Activated T-helper 9 cell treated with anti-CD3 and anti-CD28 coated beads, Interleukin-2, amount 50 U/mL, for 16 hours (primary cell): ENCODE data around the gene SYNPO.

Source experiments
- DNase-seq: peaks from one replicate; pipeline ENCODE4 v3.0.0-alpha.2; 2020; ENCODE audit warnings: low read depth

SYNPO gene

DNA sequence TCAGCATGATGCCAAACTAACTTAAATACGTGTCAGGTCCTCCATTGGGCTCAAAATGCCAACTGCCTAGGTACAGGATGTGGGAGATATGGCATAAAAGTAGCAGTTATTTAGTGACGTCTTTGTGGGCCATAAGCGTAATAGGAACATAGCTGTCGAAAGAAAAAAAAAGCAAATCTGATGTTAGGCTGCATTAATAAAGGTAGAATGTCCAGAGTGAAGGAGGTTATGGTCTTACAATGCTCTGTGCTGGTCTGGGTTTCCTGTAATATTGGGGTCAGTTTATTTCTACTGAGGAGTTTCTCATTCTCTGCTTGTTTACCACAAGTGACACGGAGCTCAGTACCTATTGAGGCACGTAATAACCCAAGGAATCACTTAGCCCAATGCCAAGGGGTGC, 33.4 kb upstream of the SYNPO start:
- DNase-seq = no peak

DNA sequence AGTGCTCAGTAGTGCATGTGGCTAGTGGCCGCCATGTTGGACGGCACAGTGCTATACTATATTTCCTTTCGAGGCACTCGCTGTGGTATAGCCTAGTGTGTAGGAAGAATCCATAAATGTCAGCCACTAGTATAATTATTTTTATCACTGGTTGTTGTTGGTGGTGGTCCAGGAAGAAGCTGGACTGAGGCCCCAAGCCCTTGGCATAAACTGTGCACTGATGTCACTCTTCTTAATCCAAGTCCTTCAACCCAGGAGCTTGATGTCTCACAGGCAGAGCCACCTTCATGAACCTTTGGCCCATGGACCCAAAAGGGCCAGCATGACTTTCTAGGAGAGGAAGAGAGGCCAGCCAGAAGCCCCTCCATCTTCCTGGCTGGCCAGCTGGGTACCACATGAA, 32.5 kb upstream of the SYNPO start:
- no peak for DNase-seq

DNA sequence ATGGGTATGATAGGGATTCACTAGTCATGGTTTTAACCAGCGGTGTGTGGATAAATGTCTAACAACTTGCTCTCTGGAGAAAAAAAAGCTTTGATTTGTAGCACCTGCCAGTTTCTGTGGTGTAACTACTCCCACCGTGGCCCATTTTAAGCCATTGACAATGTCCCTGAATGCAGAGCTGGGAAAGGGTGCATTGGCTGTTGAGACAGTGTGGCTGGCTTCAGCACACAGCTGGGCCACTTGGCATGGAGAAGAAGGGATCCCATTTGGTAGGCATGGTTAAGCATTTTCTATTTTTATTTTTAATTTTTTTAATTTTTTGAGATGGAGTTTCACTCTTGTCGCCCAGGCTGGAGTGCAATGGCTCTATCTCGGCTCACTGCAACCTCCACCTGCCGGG, 31.5 kb upstream of the SYNPO start:
- DNase-seq = no peak

DNA sequence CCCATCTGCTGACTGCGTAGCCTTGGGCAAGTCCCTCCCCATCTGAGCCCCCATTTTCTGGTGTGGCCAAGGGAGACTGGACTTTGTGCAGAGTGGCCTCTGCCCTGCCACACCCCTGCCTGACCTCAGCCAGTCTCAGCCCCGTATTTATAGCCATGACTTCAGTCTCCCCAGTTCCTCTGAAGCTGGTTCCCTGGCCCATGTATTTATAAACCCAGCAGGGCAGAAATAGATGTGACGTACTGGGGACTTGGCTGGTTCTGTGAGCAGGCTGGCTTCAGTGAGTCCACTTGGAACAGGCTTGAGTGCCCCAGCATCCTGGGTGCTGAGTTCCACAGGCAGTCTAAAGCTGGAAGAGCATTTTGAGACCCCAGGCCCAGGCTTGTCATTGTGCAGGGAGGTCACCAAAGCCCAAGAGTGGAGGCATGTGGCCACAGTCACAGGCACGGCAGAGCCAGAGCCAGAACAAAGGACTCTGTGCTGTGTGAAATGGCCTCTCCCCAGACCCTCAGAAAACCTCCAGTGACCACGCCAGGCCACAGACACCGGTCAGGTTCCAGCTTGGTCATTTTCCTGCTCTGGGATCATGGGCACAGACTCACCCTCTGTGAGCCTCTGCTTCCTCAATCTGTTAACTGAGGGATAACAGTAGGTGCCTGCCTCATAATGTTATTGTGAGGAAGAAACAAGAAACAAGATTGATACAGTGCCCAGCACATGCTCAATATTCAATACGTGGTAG, 30.4 kb upstream of the SYNPO start:
- no peak for DNase-seq

DNA sequence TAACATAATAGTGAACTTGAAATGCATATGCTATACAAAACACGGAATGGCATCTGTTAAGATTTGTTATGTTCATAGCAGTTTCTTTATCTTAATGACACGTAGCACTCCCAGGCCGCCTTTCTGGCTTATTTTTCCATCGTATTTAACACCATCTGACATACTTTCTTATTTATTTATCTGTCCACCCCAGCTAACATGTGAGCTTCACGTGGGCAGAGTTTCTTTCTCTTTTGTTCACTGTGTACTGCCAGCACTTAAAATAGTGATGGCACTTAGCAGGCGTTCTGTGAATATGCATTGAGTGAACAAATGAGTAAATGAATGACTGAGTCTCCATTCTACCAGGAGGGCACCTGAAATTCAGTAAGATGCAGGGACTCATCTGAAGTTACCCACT, 29.4 kb upstream of the SYNPO start:
- no peak for DNase-seq

DNA sequence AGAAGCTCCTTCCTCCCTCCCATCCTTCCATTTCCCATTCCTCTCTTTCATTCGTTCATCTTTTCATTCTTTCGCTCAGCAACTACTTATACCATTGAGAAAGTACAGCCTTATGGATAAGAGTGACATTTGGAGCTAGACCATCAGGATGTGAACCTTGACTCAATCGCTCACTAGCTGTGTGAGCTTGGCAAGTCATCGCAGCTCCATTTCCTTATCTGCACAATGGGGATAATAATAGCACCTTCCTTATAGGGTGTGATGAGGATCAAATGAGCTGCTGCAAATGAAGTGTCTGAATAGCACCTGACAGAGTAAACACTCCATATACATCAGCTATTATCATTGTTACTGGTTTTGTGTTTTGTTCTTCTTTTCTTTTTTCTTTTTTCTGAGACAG, 28.1 kb upstream of the SYNPO start:
- no peak for DNase-seq

DNA sequence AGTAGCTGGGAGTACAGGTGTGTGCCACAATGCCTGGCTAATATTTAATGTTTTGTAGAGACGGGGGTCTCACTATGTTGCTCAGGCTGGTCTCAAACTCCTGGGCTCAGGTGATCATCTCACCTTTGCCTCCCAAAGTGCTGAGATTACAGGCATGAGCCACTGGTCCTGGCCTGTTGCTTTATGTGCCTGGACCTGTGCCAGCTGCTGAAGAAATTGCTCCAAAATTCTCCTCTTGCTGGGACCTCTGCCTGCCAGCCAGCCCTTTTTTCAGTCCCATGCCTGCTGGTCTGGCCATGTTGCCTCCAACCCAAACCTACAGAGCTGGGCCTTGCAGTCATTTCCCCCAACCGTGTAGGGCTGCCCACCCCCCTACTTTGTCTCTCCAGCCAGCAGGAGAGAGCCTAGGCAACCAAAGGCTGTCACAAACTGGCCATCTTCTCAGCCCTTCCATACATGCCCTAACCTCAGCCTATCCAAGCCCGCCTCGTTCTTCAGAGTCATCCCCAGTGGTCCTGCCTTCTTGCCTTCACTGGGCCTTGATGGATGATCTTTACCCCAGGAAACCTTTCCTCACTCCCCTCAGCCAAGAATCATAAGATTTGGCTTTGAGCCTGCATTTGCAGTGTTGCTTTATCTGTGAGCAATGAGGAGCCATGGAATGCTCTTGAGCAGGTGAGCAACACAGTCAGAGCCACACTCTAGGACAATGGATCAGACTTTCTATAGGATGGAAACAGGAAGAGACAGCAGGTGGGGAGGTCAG, 27.4 kb upstream of the SYNPO start:
- DNase-seq = no peak

DNA sequence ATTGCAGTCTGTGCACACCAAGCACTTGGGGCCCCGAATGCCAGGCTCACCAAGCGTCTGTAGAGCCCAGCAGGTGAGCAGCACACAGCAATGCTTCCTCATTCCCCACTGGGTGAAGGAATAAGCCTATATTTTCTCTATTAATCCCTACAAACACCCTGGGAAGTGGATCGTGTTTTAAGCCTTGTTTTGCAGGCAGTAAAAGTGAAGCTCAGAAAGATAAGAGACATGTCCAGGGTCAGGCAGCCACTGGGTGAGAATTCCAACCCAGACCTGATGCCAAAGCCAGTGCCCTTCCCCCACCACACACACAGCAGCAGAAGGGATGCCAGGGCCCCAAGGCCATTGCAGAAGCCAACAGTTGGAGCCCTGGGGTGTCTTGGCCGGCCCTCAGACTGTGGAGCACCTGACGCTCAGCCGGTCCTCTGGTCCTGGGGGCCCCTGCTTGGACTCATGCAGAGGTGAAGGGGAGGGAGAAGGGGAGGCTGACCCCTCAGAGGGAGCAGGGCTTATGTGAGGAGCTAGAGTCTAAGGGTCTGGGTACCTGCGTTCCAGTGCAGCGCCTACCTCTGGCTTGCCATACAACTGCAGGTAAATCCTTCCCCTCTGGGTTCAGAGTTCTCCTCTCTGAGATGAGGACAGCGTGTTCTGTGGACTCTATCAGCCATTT, 26.3 kb upstream of the SYNPO start:
- no peak for DNase-seq

DNA sequence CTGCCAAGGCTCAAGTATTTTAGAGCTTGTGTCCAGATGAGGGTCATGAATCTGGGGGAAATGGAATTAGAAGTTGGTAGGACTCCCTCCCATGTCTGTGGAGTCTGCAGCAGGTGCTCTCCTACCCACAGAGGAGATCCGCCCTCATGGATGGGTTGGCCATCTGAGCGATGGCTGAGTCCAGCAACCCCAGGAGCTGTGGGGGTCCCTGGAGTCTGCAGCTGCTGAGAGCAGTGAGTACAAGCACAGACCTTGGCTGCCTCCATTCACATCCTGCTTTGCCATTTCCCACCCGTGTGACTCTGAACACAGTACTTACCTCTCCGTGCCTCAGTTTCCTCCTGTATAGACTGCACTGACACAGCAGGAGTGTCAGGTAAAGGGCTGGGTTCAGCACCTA, 25.8 kb upstream of the SYNPO start:
- DNase-seq = no peak

DNA sequence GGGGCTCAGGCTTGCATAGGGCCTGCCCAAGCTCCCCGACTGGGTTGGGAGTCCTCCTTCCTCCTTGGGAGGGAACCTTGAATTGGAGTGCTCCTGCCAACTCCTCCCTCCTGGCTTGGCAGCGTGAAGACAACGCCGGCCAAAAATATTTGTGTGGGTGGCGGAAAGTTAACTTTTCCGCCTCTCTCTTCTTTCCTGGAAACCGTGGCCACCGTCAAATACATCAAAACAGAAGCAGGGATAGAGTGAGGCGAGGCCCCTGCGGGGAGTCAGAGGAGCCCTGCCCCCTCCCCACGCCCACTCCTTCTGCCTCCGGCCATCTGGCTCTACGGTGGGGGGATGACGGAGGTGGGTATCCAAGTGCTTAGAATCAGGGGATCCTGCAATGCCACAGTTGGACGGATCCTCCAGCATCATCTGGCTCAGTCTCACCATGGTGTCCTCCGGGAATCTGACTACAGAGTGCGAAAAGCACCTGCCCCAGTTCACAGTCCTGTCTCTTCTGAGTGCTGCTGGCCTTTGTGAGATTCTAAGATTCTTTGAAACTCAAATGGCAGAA, 25.2 kb upstream of the SYNPO start:
- DNase-seq = no peak

DNA sequence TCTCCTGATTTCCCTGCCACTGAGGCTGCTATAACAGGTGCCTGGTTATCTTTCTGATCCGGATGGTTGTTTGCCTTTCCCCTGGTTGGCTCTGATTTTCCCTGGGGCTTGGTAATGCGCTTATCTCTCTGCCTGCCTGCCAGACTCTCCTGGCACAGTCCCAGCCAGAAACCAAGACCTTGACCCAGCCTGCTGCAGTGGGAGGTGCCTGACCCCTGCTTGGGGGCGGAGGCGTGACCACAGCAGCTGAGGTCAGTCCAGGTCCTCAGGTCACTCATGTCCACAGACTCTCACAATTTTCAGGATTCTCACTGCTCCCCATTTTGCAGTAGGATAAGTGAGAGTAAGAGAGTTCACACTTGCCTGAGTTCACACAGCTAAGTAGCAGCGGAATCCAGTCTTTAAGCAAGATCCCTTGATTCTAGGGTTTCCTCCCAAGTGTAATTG, 24.4 kb upstream of the SYNPO start:
- DNase-seq = no peak

DNA sequence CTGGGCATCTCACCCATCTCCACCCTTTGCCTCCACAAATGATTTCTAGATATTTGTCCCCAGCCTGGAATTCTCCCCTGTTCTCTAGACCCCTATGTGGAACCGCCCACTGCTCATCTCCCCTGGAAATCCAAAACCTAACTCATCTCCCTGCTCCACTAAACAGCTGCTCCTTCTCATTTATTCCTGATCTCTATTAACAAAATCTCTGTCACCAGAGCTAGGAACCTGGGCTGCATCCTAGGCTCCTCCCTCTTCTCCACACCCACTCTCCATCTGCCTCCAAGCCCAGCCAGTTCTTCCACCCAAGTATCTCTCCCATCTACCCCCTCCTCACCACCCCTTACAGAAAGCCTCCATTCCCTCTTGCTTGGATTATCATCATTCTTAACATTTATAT, 24.0 kb upstream of the SYNPO start:
- DNase-seq = no peak

DNA sequence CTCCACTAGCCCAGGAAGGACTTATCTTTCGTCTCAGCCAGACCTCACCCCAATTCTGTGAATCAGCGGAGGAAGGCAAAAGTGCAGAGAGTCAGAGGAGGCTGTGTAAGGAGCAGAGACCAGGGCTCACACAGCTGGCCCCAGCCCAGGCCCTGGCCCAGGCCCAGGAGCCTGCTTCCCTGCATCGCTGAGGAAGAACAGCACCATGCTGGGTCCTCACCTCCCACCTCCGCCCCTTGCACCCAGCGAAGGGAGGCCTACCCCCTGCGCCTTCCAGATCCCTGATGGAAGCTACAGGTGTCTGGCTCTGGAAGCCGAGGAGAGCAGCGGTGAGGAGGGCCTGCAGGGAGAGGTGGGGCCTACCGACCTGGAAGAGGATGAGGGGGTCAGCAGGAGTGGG, 22.3 kb upstream of the SYNPO start:
- no peak for DNase-seq

DNA sequence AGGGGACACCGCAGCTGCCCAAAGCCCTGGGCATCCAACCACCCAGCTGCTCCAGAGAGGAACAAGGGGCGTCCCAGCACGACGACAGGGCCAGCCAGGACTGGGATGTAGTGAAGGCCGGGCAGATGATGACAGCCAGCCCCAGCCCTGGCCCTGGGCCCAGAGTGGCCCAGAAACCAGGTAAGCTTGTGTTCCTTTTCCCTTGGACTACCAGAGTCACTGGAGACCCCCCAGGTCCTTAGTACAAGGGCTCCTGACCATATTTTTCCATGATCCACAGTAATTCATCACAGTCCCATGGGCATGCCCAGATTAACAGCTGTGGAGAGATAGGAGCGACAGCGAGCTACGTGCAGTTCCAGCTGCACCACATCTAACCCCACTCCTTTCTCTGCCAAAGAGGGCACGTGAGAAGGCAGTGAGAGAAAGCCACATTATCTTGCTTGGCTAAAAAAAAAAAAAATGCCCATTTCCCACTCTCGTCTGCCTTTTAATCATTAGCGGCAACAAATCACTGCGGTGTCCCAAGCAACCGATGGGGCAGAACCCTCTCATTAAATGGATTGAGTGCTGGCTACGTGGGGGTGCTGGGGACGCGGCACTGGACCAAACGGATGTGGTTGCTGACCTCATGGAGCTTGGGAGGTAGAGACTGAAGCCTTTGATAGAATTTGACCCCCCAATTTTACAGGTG, 21.7 kb upstream of the SYNPO start:
- no peak for DNase-seq

DNA sequence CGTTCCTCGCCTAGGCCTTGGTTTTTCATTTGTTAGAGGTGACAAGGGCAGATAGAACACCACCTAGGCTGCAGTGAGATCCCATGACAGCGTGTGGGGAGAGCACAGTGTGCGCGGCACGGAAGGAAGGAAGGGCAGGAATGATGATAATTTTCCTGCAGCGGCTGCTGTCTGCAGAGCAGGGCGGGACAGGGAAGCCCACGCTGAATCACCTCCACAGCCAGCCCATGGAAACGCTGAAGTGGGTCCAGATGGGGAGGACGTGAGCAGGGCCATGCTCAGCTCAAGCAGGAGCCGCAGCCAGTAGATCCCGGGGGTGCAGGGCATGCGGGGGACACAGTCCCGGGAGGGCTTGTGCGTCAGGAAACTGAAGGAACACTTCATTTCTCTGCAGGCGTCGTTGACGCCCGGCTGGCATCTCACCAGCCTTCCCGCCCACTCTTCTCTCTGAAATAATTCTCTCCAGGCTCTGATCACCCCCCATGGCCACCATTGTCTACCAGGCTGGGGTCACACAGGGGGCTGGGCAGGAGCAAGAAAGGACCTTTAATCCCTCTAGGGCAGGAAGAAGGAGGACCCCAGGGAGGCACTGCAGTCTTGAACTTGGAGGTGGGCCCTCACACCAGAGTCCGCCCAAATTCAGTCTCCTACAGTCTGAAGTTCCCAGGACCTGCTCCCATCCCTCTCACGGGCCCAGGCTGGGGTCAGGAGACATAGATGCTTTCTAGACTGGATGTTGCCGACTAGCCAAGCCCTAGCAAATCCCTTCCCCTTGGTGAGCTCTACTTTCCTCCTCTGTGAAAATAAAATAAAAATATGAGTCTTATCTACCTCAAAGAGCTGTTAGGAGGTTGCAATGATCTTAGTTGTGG, 20.9 kb upstream of the SYNPO start:
- no peak for DNase-seq

DNA sequence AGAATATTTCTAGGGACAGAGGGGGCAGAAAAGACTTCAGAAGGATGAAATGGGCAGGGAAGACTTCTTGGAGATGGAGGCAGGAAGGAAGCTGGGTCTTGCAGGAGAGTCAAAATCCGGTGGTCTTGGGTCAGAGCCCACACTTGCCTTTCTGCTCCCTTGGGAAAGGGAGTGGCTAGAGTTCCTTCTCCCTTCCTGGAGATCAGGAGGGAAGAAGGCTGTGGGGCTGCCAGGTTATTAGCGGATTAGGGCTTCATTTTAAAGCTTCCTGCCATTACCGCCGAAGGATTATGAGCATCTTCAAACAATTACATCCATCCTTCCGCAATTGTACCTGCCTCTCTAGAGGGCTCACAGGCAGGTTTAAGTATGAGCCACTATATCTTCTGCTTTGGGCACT, 19.2 kb upstream of the SYNPO start:
- DNase-seq = no peak

DNA sequence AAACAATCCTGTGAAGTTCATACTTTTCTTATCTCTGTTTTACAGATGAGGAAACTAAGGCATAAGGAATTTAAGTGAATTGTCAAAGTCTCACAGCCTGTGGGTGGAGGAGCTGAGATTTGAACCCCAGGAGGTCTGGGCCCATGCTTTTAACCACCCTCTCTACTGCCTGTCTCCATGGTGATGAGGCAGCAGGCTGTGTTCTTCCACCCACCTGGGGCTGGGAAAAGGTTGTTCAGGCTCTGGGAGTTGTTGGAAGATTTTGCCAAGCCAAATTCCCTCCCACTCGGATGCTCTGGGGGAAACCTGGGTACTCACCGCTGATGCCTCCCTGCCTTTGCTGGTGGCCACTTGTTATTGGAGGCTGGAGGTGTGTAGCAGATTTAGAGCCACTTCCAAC, 18.3 kb upstream of the SYNPO start:
- DNase-seq = no peak

DNA sequence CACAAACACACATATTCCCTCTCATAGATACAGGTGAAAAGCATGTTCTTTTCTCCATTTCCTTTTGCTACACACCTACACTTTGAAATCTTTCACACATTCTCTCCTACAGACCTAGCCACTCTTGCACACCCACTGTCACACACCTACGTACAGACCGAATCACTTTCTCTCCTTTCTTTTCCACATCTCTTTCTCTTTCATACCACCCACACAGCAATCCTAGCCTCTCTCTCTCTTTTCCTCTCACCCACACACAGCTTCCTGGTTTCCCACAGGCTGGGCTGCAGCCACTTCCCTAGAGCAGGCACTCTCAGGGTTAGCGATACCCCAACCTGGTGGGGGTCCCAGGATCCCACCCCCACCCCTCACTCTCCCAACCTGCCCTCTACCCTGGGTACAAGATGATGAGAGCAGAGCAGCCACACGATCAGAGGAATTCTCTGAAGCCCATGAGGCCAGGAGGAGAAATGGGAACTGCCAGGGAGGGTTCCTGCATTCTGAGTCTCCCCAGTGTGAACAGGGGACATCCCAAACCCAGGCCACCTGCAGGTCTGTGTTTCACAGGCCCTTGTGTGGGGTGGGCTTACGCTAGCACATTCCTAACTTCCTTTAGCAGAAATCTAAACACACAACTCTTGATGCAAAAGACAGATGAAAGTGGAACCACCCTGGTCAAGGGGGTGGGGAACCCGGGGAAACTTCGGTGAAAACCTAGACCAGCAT, 17.1 kb upstream of the SYNPO start:
- no peak for DNase-seq

DNA sequence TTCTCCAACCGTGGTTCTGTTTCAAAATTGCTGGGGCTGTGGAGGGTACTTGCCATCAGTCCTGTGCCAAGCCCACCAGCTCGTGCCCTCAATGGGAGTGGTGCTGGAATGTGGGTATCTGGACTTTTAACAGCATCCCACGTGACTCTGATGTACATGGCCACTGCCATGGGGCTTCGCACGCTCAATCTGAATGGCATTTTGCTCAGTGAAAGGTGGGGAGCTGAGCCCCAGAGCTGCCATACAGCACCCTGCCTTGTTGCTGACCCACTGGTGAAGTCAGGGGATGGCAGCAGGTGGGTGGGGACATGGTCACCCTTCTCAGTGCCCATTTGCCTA, 16.6 kb upstream of the SYNPO start:
- no peak for DNase-seq

DNA sequence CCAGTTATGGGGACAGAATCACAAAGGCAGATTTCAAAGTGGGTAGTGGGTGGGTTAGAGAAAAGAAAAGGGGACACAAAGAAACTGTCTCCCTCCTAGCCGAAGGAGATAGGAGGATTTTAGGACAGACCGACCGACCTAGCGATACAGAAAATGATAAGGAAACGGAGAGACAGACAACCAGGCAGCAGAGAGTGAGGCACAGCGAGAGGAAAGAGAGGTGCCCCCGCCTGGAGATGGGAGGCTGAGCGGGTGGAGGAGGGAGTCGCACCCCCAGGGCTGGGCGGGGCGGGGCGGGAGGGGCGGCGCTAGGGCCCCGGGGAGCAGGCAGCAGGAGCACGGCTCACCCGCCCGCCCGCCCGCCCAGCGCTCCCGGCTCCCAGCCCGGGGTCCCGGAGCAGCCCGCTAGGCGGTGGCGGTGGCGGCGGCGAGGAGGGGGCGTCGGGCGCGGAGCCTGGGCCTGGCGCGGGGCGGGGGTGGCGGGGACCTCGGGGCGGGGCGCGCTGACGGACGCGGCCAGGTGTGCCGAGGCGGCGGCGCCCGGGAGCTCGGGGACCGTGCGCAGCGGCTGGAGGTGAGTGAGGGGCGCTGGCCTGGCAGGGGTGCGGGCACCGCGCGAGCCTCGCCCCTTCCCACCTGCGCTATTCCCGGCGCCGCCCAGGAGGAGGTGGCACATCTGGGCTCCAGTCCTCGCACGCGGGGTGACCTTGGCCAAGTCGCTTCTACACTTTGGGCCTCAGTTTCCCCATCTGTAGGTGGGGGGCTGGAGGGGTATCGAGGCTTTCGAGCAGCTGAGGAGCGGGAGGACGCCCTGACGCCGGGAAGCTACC, 15.9 kb upstream of the SYNPO start:
- DNase-seq = peak; percentile 4
